ENCODE measurements around the gene ARMC12. TPM values are rescaled to one million over a fixed set of nuclear protein-coding genes. Genes with fewer than 3 reads are reported as not detected.
A peak's percentile ranks its signal among the peaks of the same experiment; 100 is the strongest.

The ARMC12 gene
- total and polyA plus RNA-seq, 2 experiments from 2014 or later: 0.90 to 0.94 TPM

DNA sequence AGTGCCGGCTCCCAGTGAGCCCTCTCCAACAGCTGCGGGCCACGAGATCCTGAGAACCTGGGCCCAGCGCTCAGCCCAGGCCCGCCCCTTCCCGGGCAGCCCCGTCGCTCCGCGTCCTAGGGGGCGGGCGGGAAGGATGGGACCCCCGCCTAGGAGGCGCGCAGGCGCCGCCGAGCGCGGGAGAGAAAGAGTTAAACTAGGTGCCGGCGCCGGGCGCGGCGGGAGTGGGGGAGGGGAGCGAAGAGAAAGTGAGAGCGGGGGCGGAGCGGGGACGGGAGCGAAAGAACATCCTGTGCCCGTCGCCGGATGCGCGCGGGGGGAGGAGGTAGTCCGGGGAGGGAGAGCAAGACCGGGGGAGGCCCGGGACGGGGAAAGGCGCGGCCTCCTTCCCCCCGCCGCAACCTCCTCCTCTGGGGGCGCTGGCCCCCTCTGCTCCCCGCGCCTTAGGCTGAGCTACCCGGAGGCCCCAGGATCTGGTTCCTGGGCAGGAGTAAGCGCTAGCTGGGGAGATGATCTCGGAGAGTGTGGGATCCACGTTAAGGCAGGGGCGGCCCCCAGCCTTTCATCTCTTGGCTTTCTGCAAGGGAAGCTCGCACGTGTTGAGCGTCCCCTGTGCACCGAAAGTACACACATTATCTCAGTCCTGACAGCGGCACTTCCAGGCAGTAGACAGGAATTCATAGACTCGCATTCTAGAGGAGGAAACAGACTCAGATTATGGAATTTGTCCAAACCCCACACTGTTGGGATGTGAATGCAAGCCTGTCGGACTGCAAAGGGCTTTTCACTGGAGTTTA lies 4.9 kb upstream of the ARMC12 start:
- no peaks in the 10 kb centered on the region for H3K9me3 Mint-ChIP-seq
- peaks cover 4% of the 10 kb centered on the region for H3K27me3 ChIP-seq (ENCODE audit: insufficient read depth)
- no peaks in the 10 kb centered on the region; the same call in 1 of the 2 replicates for H3K36me3 ChIP-seq (ENCODE audit: insufficient read depth)
- H3K4me1 ChIP-seq (ENCODE audit: insufficient read depth): peaks cover 37% of the 10 kb centered on the region
- peak overlapping the region; percentile 94 for H3K27ac Mint-ChIP-seq
- peak overlapping the region; percentile 89 for H3K4me2 ChIP-seq
- H3K4me3 ChIP-seq: peak overlapping the region; percentile 92
- ATAC-seq (peak; percentile 36), DNase-seq (ENCODE audit: low spot score) (peak; percentile 97)
- H3K4me3 Mint-ChIP-seq: peak overlapping the region; percentile 81
- H3K4me1 Mint-ChIP-seq: peaks cover 41% of the 10 kb centered on the region
- peaks cover 30% of the 10 kb centered on the region for H3F3A ChIP-seq (replicated peaks; ENCODE audit: low read depth)
- peak overlapping the region; percentile 99 for H3K27ac ChIP-seq (ENCODE audit: low read depth)
- H3K36me3 Mint-ChIP-seq (ENCODE audit: low read depth): no peaks in the 10 kb centered on the region; the same call in 2 of the 3 replicates
- H3K79me2 ChIP-seq (replicated peaks; ENCODE audit: insufficient read depth): no peaks in the 10 kb centered on the region
- no peaks in the 10 kb centered on the region for H3K9me2 ChIP-seq (ENCODE audit: insufficient read depth)
- H3K27me3 Mint-ChIP-seq (ENCODE audit: insufficient read depth, low read depth, poor library complexity): peaks cover 21% of the 10 kb centered on the region
- H2AFZ ChIP-seq: peak overlapping the region; percentile 89
- H4K20me1 ChIP-seq (replicated peaks; ENCODE audit: insufficient read depth): no peaks in the 10 kb centered on the region
- TF ChIP-seq POLR2AphosphoS5 (IDR thresholded peaks at IDR 0.05; ENCODE audit: low read depth) (peak; percentile 57), CREB1 (CRISPR knock-in tag; IDR thresholded peaks at IDR 0.05; ENCODE audit: low read depth) (peak; percentile 45)
- TF ChIP-seq, protein P1, sequence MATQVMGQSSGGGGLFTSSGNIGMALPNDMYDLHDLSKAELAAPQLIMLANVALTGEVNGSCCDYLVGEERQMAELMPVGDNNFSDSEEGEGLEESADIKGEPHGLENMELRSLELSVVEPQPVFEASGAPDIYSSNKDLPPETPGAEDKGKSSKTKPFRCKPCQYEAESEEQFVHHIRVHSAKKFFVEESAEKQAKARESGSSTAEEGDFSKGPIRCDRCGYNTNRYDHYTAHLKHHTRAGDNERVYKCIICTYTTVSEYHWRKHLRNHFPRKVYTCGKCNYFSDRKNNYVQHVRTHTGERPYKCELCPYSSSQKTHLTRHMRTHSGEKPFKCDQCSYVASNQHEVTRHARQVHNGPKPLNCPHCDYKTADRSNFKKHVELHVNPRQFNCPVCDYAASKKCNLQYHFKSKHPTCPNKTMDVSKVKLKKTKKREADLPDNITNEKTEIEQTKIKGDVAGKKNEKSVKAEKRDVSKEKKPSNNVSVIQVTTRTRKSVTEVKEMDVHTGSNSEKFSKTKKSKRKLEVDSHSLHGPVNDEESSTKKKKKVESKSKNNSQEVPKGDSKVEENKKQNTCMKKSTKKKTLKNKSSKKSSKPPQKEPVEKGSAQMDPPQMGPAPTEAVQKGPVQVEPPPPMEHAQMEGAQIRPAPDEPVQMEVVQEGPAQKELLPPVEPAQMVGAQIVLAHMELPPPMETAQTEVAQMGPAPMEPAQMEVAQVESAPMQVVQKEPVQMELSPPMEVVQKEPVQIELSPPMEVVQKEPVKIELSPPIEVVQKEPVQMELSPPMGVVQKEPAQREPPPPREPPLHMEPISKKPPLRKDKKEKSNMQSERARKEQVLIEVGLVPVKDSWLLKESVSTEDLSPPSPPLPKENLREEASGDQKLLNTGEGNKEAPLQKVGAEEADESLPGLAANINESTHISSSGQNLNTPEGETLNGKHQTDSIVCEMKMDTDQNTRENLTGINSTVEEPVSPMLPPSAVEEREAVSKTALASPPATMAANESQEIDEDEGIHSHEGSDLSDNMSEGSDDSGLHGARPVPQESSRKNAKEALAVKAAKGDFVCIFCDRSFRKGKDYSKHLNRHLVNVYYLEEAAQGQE (IDR thresholded peaks at IDR 0.05; ENCODE audit: unreplicated experiment): no peak
- TF ChIP-seq, protein P2, sequence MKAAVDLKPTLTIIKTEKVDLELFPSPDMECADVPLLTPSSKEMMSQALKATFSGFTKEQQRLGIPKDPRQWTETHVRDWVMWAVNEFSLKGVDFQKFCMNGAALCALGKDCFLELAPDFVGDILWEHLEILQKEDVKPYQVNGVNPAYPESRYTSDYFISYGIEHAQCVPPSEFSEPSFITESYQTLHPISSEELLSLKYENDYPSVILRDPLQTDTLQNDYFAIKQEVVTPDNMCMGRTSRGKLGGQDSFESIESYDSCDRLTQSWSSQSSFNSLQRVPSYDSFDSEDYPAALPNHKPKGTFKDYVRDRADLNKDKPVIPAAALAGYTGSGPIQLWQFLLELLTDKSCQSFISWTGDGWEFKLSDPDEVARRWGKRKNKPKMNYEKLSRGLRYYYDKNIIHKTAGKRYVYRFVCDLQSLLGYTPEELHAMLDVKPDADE (IDR thresholded peaks at IDR 0.05): peak; percentile 30
- TF ChIP-seq, protein P3, sequence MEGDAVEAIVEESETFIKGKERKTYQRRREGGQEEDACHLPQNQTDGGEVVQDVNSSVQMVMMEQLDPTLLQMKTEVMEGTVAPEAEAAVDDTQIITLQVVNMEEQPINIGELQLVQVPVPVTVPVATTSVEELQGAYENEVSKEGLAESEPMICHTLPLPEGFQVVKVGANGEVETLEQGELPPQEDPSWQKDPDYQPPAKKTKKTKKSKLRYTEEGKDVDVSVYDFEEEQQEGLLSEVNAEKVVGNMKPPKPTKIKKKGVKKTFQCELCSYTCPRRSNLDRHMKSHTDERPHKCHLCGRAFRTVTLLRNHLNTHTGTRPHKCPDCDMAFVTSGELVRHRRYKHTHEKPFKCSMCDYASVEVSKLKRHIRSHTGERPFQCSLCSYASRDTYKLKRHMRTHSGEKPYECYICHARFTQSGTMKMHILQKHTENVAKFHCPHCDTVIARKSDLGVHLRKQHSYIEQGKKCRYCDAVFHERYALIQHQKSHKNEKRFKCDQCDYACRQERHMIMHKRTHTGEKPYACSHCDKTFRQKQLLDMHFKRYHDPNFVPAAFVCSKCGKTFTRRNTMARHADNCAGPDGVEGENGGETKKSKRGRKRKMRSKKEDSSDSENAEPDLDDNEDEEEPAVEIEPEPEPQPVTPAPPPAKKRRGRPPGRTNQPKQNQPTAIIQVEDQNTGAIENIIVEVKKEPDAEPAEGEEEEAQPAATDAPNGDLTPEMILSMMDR (conservative IDR thresholded peaks at IDR 0.05; ENCODE audit: low read depth in 2 of 2): 0 out of 4 replicates have a peak, but pooled peaks of 1 of the 2 experiments have one; percentile 12

DNA sequence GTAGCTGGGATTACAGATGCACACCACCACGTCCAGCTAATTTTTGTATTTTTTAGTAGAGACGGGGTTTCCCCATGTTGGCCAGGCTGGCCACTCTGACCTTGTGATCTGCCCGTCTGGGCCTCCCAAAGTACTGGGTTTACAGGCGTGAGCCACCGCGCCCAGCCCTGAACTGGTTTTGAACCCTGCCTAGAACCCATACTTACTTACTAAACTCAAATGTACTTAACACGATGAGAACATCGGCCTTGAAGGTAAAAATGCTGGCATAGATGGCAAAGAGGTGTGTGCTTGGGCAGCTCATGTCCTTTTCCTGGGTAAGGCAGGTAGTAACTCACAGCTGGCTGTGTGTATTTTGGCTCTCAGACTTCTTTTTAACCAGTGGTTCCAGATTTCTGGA lies 3.2 kb upstream of the ARMC12 start:
- no peak overlapping the region for H3K4me3 ChIP-seq
- H3K9me2 ChIP-seq (ENCODE audit: insufficient read depth): no peaks in the 10 kb centered on the region
- Mint-ChIP-seq H3K36me3 (ENCODE audit: low read depth) (no peaks in the 10 kb centered on the region; the same call in 2 of the 3 replicates), H3K4me1 (peaks cover 46% of the 10 kb centered on the region), H3K27me3 (ENCODE audit: insufficient read depth, low read depth, poor library complexity) (peaks cover 17% of the 10 kb centered on the region), H3K4me3 (no peak overlapping the region), H3K9me3 (no peaks in the 10 kb centered on the region; the same call in 2 of the 3 replicates), H3K27ac (no peak overlapping the region)
- ATAC-seq: no peak
- no peak for DNase-seq (ENCODE audit: low spot score)
- no peak overlapping the region for H3K4me2 ChIP-seq
- no peaks in the 10 kb centered on the region for H3K27me3 ChIP-seq (ENCODE audit: insufficient read depth)
- peaks cover 35% of the 10 kb centered on the region for H3K4me1 ChIP-seq (ENCODE audit: insufficient read depth)
- H3K79me2 ChIP-seq (replicated peaks; ENCODE audit: insufficient read depth): no peaks in the 10 kb centered on the region
- H3F3A ChIP-seq (replicated peaks; ENCODE audit: low read depth): peaks cover 27% of the 10 kb centered on the region
- no peaks in the 10 kb centered on the region; the same call in 1 of the 2 replicates for H3K36me3 ChIP-seq (ENCODE audit: insufficient read depth)
- no peaks in the 10 kb centered on the region for H4K20me1 ChIP-seq (replicated peaks; ENCODE audit: insufficient read depth)
- H3K27ac ChIP-seq (ENCODE audit: low read depth): no peak overlapping the region
- no peak overlapping the region for H2AFZ ChIP-seq
- TF ChIP-seq ZNF331 (CRISPR knock-in tag; IDR thresholded peaks at IDR 0.05; ENCODE audit: low read depth) (no peak), STAT1 (IDR thresholded peaks at IDR 0.05; ENCODE audit: unreplicated experiment) (no peak), POLR2AphosphoS5 (IDR thresholded peaks at IDR 0.05; ENCODE audit: low read depth) (no peak), JUNB (IDR thresholded peaks at IDR 0.05; ENCODE audit: unreplicated experiment) (no peak), ZNF114 (CRISPR knock-in tag; IDR thresholded peaks at IDR 0.05) (no peak)
- TF ChIP-seq, protein P3 (conservative IDR thresholded peaks at IDR 0.05; ENCODE audit: low read depth in 2 of 2): no peak
- TF ChIP-seq, protein P1 (IDR thresholded peaks at IDR 0.05; ENCODE audit: unreplicated experiment): no peak
